ENCODE data around the gene FAM163A.

DNA sequence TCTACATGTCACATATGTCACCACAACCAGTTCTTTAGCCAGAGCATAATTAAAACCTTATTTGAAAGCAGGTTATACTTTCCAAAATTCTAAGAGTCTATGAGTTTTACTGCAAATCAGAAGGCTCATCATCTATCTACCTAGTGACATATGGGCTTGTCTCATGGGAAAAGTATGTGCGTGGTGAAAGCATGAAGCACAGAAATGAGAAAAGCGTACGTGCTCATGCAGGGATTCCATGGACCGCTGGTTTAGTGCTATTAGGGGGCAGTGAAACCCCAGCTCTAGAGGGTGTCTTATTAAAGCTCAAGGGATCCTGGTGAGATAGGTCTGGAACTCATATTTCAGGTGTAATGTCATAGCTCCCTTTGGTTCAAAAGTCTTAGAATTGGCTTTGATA is 50.2 kb downstream of the FAM163A start:
- TF ChIP-seq CTCF (IDR thresholded peaks at IDR 0.05), result no peak
- TF ChIP-seq POLR2A (IDR thresholded peaks at IDR 0.05), result no peak

Measured in testis (tissue), 2 donors.